ENCODE measurements around the gene ZBTB5. TPM values are rescaled to one million over a fixed set of nuclear protein-coding genes. Genes with fewer than 3 reads are reported as not detected.

ZBTB5 gene
- total RNA-seq, 1 experiment from 2014 or later, result 16.7 TPM

DNA sequence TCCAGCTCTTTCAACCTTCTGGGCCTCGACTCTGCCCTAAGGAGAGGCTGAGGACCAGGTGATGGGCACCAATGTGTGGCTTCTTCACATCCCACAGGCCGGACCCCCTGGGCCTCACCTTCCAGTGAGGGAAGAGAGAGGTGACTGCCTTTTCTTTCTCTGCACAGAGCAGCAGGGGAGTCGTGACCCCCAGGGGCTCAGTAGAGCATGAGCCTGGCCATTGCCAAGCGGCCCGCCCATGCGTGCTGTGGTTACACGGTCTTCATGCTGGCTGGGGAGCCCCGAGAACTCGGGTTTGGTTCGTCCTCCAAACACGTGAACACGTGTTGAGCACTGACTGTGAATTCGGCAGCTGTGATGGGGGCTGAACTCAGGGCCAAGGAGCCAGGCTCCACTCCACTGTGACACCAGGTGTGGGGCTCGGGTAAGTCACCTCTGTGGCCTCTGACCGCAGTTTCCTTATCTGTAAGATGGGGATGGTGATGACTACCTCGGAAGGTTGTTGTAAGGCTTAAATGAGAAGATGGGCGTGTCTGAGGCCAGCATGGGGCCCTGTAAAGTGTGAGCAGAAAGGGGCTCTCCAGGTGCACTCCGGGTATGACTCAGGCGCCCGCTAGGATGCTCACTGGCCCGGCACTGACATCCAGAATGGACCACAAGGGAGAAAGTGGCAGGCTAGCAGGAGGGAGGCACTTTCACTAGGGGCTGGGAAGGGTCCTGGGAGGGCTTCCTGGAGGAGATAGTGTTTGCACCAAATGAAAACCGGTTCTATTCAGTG lies 56.1 kb downstream of the ZBTB5 start:
- no peak for DNase-seq (ENCODE audit: low spot score)
- H3K9me3 Mint-ChIP-seq, result no peaks in the 10 kb centered on the region
- no peak overlapping the region for H3K4me3 Mint-ChIP-seq
- ChIA-PET CTCF (interaction anchor here (3.1 kb wide), 1 partner anchor 18 kb away, joined by 19 read pairs; no protein-coding TSS in a partner anchor), POLR2A (no interaction called here)
- no peak for ATAC-seq
- H3K4me1 Mint-ChIP-seq, result peaks cover 23% of the 10 kb centered on the region
- H3K27me3 Mint-ChIP-seq (ENCODE audit: low read depth), result no peaks in the 10 kb centered on the region
- no peak overlapping the region for H3K27ac Mint-ChIP-seq
- TF ChIP-seq ZNF396 (CRISPR knock-in tag; IDR thresholded peaks at IDR 0.05; ENCODE audit: borderline replicate concordance) (no peak), CREM (CRISPR knock-in tag; IDR thresholded peaks at IDR 0.05) (no peak), TEAD1 (CRISPR knock-in tag; IDR thresholded peaks at IDR 0.05) (no peak), ETV6 (CRISPR knock-in tag; IDR thresholded peaks at IDR 0.05) (no peak), ELF4 (CRISPR knock-in tag; IDR thresholded peaks at IDR 0.05; ENCODE audit: low read depth) (no peak), ZNF671 (CRISPR knock-in tag; IDR thresholded peaks at IDR 0.05) (no peak), GTF2I (CRISPR knock-in tag; conservative IDR thresholded peaks at IDR 0.05) (no peak), JAZF1 (CRISPR knock-in tag; IDR thresholded peaks at IDR 0.05) (no peak), TP53 (CRISPR knock-in tag; IDR thresholded peaks at IDR 0.05) (no peak), ZNF121 (CRISPR knock-in tag; IDR thresholded peaks at IDR 0.05) (no peak)
- TF ChIP-seq, protein P1, sequence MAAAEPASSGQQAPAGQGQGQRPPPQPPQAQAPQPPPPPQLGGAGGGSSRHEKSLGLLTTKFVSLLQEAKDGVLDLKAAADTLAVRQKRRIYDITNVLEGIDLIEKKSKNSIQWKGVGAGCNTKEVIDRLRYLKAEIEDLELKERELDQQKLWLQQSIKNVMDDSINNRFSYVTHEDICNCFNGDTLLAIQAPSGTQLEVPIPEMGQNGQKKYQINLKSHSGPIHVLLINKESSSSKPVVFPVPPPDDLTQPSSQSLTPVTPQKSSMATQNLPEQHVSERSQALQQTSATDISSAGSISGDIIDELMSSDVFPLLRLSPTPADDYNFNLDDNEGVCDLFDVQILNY (CRISPR knock-in tag; IDR thresholded peaks at IDR 0.05), result no peak
- TF ChIP-seq, protein P2, sequence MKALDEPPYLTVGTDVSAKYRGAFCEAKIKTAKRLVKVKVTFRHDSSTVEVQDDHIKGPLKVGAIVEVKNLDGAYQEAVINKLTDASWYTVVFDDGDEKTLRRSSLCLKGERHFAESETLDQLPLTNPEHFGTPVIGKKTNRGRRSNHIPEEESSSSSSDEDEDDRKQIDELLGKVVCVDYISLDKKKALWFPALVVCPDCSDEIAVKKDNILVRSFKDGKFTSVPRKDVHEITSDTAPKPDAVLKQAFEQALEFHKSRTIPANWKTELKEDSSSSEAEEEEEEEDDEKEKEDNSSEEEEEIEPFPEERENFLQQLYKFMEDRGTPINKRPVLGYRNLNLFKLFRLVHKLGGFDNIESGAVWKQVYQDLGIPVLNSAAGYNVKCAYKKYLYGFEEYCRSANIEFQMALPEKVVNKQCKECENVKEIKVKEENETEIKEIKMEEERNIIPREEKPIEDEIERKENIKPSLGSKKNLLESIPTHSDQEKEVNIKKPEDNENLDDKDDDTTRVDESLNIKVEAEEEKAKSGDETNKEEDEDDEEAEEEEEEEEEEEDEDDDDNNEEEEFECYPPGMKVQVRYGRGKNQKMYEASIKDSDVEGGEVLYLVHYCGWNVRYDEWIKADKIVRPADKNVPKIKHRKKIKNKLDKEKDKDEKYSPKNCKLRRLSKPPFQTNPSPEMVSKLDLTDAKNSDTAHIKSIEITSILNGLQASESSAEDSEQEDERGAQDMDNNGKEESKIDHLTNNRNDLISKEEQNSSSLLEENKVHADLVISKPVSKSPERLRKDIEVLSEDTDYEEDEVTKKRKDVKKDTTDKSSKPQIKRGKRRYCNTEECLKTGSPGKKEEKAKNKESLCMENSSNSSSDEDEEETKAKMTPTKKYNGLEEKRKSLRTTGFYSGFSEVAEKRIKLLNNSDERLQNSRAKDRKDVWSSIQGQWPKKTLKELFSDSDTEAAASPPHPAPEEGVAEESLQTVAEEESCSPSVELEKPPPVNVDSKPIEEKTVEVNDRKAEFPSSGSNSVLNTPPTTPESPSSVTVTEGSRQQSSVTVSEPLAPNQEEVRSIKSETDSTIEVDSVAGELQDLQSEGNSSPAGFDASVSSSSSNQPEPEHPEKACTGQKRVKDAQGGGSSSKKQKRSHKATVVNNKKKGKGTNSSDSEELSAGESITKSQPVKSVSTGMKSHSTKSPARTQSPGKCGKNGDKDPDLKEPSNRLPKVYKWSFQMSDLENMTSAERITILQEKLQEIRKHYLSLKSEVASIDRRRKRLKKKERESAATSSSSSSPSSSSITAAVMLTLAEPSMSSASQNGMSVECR (CRISPR knock-in tag; IDR thresholded peaks at IDR 0.05; ENCODE audit: borderline replicate concordance), result no peak
- TF ChIP-seq, protein P3, sequence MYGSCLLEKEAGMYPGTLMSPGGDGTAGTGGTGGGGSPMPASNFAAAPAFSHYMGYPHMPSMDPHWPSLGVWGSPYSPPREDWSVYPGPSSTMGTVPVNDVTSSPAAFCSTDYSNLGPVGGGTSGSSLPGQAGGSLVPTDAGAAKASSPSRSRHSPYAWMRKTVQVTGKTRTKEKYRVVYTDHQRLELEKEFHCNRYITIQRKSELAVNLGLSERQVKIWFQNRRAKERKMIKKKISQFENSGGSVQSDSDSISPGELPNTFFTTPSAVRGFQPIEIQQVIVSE (CRISPR knock-in tag; IDR thresholded peaks at IDR 0.05; ENCODE audit: borderline replicate concordance), result no peak
- TF ChIP-seq, protein P4, sequence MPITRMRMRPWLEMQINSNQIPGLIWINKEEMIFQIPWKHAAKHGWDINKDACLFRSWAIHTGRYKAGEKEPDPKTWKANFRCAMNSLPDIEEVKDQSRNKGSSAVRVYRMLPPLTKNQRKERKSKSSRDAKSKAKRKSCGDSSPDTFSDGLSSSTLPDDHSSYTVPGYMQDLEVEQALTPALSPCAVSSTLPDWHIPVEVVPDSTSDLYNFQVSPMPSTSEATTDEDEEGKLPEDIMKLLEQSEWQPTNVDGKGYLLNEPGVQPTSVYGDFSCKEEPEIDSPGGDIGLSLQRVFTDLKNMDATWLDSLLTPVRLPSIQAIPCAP (CRISPR knock-in tag; IDR thresholded peaks at IDR 0.05), result no peak
- TF ChIP-seq, protein P5, sequence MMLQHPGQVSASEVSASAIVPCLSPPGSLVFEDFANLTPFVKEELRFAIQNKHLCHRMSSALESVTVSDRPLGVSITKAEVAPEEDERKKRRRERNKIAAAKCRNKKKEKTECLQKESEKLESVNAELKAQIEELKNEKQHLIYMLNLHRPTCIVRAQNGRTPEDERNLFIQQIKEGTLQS (CRISPR knock-in tag; conservative IDR thresholded peaks at IDR 0.05), result no peak
- TF ChIP-seq, protein P6, sequence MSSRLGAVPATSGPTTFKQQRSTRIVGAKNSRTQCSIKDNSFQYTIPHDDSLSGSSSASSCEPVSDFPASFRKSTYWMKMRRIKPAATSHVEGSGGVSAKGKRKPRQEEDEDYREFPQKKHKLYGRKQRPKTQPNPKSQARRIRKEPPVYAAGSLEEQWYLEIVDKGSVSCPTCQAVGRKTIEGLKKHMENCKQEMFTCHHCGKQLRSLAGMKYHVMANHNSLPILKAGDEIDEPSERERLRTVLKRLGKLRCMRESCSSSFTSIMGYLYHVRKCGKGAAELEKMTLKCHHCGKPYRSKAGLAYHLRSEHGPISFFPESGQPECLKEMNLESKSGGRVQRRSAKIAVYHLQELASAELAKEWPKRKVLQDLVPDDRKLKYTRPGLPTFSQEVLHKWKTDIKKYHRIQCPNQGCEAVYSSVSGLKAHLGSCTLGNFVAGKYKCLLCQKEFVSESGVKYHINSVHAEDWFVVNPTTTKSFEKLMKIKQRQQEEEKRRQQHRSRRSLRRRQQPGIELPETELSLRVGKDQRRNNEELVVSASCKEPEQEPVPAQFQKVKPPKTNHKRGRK (CRISPR knock-in tag; IDR thresholded peaks at IDR 0.05; ENCODE audit: borderline replicate concordance), result no peak
- no peaks in the 10 kb centered on the region for H3K36me3 Mint-ChIP-seq

DNA sequence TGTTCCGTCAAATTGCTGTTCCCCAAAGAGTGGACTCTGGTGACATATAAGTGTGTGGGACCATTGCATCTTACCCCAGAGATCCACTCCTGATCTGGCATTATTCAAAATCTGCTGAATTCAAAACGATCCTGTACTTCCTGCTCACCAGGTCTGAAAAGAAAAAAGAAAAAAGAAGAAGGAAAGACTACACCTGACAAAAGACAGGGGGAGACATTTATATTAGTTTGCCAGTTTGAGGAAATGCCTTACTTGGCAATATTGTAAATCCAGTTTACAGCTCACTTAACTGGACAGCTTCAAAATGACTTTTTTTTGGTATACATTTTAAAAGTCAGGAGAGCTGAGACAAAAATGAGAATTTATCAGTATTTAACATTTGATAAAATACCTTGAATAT lies 57.8 kb downstream of the ZBTB5 start:
- CTCF ChIA-PET, result interaction anchor here (0.6 to 3.1 kb wide), 8 partner anchors 9 to 443 kb away, joined by 3 to 19 read pairs (median 4); no protein-coding TSS in a partner anchor
- Mint-ChIP-seq H3K27ac (no peak overlapping the region), H3K36me3 (no peaks in the 10 kb centered on the region), H3K4me1 (peaks cover 22% of the 10 kb centered on the region), H3K27me3 (ENCODE audit: low read depth) (no peaks in the 10 kb centered on the region), H3K9me3 (no peaks in the 10 kb centered on the region), H3K4me3 (no peak overlapping the region)
- POLR2A ChIA-PET, result no interaction called here
- DNase-seq (ENCODE audit: low spot score) (no peak), ATAC-seq (no peak)
- TF ChIP-seq FOXP1 (CRISPR knock-in tag; IDR thresholded peaks at IDR 0.05; ENCODE audit: borderline replicate concordance) (no peak), ZNF317 (CRISPR knock-in tag; IDR thresholded peaks at IDR 0.05; ENCODE audit: borderline replicate concordance, low read depth) (no peak)
